IPS DF 4.7 (cell line): Measurements from ENCODE around the gene ESRRA.

ENCODE experiments used
- DNase-seq: peaks from one replicate; pipeline ENCODE4 v3.0.0-alpha.2; 2013; ENCODE audit warnings: low spot score; ENCODE audit errors: extremely low read depth

ESRRA gene

DNA sequence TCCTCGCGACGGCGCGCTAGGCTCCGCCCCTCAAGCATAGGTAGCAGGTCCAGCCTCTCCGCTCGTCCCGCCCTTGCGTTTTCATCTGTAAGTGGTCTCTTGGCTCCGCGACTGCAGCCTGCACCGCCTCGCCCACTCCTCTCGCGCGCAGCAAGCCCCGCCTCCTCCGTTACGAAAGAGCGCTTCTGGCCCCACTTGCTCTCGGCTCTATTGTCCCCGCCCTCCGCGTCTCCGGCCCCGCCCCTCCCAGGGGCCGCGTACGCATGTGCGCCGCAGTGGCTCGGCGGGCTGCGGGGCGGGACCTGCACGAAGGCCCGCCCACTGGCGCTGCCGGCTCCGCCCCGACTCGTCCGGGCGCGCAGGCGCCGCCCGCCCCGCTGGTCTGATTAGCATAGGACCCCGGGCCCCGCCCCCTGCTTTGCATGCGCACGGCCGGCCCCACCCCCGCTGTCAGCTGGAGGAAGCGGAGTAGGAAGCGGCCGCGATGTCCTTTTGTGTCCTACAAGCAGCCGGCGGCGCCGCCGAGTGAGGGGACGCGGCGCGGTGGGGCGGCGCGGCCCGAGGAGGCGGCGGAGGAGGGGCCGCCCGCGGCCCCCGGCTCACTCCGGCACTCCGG, at the start of gene ESRRA:
ESRRA (plus strand) TSS at position 450 of the 616 bp plus-strand sequence. CDS start 1,656 bp downstream, outside the sequence.
- DNase-seq = no peak

DNA sequence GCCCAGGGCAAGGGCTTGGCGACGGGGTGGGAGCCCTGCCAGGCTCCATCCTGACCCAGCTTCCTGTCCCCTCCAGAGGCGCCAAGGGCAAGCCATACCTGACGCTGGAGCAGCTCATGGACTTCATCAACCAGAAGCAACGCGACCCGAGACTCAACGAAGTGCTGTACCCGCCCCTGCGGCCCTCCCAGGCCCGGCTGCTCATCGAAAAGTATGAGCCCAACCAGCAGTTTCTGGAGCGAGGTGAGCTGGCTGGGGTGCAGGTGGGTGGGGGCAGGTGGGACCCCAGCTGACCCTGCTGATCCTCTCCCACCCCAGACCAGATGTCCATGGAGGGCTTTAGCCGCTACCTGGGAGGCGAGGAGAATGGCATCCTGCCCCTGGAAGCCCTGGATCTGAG, 49.0 kb upstream of the ESRRA start:
- DNase-seq = no peak

DNA sequence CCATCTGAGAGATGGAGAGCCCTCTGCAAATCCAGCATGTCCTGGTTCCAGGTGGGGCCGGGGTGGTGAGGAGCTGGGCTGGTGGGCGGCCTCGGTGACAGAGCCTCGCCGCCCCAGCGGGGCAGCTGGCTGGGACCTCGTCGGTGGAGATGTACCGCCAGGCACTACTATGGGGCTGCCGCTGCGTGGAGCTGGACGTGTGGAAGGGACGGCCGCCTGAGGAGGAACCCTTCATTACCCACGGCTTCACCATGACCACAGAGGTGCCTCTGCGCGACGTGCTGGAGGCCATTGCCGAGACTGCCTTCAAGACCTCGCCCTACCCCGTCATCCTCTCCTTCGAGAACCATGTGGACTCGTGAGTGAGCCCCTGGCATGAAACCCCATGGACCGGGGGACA, 47.0 kb upstream of the ESRRA start:
- no peak for DNase-seq

DNA sequence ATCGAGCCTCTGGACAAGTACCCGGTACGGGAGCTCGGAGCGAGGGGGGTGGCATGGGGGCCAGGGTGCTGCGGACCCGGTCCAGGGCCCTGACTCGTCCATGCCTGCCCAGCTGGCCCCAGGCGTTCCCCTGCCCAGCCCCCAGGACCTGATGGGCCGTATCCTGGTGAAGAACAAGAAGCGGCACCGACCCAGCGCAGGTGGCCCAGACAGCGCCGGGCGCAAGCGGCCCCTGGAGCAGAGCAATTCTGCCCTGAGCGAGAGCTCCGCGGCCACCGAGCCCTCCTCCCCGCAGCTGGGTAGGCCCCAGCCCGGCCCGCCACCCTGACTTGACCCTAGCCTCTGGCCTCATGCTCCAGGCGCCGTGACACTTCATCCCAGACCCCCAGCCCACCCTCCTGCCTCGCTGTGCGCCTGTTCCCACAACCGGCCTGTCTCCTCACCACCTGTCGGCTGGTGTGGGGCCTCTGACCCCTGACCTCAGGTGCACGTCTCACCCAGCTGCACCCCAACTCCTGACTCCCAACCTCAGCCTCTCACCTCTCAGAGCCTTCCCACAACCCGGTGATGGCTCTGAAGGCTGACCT, 46.3 kb upstream of the ESRRA start:
- no peak for DNase-seq

DNA sequence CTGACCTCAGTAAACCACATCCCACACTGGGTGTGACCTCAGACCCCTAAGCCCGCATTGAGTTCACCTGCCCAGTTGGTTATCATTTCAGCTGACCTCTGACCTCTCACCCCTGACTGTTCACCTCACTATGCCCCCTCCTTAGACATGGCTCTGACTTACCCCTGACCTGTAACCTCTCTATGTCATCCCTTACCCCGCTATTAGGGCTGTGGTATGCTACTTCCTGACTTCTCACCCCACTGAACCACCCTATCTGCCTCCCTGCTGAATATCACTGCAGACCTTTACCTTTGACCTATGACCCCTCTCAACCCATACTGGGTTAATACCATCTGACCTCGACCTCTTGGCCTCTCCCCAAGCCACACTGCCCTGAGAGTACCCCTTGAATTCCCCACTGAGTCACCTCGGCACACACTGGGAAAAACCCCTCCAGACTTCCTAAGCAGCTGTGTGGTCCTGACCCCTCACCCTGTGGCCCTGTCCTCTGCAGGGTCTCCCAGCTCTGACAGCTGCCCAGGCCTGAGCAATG, 45.7 kb upstream of the ESRRA start:
- no peak for DNase-seq

DNA sequence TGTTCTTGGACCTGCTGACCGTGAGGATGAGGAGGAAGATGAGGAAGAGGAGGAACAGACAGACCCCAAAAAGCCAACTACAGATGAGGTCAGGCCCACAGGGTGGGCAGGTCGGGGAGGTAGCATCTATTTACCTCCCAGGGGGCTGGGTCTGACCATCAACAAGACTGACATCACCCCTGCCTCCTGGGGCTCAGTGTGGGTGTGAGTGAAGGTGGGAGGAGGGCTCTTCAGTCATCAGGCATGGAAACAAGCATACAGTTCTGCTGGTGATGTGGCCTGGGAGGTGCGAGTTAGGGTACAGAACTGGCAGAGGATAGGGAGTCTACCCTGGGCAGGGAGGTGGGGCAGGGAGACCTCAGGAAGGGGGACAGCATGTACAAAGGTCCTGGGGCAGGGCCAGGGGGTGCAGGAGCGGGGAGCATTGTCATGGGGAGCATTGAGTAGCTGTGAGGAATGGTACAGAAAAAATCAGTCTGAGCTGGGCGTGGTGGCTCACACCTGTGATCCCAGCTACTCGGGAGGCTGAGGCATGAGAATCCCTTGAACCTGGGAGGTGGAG, 45.1 kb upstream of the ESRRA start:
- no peak for DNase-seq

DNA sequence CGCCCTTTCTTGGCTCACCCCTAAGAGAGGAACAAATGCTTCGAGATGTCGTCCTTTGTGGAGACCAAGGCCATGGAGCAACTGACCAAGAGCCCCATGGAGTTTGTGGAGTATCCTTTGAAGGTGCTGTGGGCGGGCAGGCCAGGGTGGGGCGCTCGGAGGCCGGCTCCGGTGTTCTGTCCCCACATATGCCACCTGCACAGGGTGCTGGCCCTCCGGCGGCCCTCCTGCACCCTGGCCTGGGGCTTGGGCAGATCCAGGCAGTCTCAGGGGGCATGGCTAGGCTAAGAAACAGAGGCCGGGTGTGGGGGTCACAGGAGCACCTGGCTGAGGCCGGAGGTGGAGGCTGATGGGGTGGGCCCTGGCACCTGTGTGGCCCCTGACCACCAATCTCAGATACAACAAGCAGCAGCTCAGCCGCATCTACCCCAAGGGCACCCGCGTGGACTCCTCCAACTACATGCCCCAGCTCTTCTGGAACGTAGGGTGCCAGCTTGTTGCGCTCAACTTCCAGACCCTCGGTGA, 43.7 kb upstream of the ESRRA start:
- no peak for DNase-seq

DNA sequence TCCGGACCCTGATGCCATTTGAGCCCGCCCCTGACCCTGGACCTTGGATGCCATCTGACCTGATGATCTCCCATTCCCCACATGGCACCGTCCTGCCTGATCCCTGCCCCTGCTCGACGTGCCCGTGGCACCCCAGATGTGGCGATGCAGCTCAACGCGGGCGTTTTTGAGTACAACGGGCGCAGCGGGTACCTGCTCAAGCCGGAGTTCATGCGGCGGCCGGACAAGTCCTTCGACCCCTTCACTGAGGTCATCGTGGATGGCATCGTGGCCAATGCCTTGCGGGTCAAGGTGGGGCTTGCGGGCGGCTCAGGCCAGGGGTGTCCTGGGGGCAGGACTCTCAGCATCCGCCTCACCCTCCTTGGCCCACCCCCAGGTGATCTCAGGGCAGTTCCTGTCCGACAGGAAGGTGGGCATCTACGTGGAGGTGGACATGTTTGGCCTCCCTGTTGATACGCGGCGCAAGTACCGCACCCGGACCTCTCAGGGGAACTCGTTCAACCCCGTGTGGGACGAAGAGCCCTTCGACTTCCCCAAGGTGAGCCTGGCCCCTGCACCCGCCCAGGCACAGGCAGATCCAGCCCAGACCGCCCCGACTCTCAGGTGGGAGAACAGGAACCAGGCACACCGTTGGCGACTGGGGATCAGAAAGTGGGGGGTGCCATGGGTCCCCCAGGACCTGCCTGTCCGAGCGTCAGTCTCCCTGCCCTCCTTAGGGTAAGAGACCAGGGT, 42.9 kb upstream of the ESRRA start:
- no peak for DNase-seq

DNA sequence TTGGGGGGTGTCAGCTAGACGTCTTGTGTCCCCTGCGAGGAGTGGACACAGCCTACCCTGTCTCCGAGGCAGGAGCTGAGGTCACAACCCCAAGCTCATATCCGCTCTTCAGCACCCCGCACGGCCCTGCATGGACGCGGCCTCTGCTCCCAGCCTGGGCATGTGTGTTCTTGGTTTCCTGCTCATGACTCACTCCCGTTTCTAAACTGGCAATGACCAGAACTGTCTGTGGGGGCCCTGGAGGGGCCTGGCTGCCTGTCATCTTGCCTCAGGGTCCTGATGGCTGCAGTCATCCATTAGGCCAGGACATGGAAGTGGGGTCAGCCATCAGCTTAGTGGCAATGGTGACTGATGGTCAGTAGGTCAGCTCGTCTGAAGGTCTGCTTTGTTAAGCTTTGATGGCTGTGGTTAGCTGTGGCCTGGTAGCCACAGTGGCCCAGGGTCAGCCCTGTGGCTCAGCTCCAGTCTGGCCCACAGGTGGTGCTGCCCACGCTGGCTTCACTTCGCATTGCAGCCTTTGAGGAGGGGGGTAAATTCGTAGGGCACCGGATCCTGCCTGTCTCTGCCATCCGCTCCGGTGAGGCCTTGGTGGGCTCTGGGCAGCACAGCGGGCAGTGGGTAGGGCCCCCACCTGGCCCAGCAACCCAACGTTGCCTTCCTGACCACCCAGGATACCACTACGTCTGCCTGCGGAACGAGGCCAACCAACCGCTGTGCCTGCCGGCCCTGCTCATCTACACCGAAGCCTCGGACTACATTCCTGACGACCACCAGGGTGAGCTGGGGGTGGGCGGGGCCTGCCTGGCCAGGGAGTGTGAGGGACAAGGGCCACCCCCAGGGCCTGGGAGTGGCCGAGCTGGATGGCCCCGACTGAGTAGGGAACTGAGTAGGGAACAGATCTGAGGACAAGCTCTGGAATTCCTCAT, 42.0 kb upstream of the ESRRA start:
- DNase-seq = no peak

DNA sequence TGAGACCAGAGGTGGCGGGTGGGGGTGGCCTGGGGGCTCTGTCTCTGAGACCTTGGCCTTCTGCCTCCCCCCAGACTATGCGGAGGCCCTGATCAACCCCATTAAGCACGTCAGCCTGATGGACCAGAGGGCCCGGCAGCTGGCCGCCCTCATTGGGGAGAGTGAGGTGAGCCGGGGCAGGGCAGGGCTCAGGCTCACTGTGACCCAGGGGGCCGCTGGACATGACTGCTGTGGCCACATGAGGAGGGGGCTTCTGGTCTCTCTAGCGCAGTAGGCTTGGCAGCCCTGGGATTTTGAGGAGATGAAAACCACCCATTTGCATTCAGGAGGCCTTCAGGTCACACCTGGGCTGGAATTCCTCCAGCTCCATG, 41.4 kb upstream of the ESRRA start:
- DNase-seq = no peak

DNA sequence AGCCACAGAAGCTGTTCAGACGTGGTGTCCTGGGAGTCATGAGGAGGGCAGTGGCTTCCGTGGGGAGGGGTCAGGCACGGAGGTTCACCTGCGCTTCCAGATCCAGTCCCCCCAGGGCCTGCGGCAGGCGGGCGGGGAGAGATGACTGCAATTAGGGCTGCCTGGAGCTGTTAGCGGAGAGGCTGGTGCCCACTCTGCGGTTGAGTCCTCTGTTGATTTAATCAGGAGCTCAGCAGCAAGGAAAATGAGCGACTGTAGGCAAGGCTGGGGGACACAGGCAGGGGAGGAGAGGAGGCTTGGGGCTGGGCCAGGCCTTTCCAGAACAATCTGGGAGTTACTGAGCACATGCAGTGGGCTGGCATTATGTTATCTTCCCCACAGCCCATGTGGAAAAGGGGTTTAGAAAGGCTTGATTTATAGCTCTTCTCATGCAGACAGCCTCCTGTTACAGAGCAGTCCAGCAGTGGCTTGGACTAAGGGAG, 40.9 kb upstream of the ESRRA start:
- no peak for DNase-seq

DNA sequence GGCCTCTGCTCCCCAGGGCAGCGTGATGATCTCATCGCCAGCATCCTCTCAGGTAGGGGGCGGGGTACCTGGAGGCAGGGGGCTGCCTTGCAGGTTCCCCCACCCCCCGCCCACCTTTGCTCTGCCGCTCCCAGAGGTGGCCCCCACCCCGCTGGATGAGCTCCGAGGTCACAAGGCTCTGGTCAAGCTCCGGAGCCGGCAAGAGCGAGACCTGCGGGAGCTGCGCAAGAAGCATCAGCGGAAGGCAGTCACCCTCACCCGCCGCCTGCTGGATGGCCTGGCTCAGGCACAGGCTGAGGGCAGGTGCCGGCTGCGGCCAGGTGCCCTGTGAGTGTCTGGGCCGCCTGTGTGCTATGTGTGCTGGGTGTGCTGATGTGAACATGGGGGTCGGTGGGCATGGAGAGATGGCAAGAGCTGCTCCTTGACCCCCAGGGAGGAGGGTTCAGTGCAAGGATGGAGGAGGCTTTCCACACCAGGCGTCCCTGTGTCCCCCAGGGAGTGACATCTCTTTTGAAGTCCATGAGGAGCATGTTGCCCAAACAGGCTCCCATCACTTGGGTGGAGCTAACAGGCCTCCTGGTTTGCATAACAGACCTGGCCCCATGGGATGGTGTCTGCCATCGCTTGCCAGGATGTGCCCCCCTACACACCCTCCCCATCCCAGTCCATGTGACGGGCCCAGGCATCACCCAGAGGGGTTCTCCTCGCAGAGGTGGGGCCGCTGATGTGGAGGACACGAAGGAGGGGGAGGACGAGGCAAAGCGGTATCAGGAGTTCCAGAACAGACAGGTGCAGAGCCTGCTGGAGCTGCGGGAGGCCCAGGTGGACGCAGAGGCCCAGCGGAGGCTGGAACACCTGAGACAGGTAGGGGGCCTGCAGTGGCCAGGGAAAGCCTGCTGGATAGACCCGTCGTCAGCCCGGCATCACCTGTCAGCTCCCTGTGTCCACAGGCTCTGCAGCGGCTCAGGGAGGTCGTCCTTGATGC, 39.9 kb upstream of the ESRRA start:
- no peak for DNase-seq

DNA sequence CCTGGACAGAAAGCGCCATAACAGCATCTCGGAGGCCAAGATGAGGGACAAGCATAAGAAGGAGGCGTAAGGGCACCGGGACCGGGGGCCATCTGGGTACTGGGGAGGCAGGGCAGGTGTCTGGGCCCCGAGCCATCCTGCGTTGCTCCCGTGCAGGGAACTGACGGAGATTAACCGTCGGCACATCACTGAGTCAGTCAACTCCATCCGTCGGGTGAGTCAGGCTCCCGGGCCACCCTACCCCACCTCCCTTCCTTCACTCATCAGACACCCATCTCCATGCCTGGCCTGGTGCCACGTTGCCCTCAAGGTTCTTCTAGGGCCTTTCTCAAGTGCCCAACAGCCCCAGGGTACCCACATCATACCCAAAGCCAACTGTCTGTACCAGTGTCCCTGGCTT, 39.0 kb upstream of the ESRRA start:
- DNase-seq = no peak

DNA sequence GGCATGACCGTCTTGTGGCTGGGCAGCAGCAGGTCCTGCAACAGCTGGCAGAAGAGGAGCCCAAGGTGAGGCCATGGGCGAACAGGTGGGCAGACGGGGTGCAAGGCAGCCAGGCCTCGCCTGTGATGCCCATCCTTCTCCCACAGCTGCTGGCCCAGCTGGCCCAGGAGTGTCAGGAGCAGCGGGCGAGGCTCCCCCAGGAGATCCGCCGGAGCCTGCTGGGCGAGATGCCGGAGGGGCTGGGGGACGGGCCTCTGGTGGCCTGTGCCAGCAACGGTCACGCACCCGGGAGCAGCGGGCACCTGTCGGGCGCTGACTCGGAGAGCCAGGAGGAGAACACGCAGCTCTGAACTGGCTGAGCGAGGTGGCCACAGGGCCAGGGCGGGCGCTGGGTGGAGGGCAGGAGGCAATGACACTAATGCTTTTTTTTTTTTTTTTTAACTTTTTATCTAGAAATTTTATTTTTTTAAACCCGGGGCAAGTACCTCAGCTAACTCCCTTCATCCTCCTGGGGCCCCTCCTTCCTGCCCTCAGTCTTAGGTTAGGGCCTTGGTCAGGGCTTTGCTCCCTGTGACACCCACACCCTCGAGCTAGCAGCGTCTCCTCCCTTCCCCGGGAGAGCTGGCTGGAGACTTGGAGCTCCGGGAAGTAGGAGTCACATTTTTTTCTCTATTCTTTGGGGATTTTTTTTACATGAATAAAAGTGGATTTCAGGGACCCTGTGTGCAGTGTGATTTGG, 37.9 kb upstream of the ESRRA start:
- DNase-seq = no peak

DNA sequence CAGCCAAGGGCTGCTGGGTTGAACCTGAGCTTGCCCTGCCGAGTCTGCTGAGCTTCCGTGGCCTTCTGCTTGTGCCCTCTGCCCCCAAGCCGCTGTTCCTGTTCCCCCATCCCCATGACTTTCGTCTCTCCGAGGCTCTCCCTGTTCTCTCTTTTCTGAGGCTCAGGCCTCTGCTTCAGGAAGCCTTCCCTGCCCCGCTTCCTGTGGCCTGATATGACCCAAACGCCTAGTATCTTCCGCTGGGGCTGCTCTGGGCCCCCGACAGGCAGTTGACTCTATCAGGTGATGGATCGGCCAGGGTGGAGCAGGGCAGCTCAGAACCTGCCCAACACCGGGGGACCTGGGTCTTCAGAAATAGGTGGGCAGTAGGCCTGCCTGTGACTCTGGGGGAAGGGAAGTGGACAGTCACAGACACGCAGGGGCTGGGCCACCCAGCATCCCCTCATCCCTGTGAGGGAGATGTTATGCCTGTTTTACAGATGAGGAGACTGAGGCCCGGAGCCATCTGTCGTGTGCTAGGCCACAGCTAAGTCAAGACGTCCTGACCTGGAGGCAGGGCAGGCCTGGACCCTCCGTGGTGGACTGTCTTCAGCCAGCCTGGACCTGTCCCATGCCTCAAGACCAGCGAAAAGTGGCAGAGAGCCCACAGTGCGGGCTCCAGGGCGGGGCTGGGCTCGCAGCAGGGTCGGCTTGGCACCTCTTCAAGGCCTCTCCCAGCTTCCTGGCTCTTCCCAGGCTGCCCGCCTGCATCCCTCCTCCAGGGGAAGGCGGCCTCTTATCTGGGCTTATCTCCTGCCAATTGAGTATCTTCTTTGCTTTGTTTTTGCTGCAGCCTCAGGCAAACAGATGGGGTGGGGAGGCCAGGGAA, 37.1 kb upstream of the ESRRA start:
- no peak for DNase-seq

DNA sequence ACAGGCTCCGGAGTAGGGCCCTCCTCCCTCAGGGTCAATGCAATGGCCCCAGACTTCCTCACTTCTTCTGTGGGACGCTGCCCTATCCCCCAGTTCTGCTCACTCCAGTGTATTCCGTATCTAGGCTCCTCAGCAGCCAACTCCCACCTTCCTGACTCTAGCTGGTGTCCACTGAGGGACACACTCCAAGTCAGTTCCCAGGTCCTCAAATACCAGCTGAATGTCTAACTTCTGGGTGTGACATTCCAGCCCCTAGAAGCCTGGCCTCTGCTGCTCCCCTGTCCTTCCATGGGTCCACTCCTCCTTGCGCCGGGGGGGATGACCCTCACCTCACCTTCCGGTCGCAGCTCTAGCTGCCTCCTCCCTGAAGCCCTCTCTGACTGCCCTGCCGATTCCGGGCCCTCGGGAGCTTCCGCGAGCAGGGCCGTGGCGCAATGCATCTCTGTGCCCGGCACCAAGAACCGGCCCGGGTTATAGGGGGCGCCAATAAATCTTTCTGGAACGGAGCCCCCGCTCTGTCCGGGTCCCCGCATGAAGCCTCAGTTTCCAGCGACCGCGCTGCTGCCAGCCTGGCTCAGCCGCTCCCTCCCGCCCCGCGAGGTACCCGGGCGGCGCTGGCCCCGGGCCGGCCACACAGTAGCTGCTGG, 36.3 kb upstream of the ESRRA start:
- DNase-seq = no peak

DNA sequence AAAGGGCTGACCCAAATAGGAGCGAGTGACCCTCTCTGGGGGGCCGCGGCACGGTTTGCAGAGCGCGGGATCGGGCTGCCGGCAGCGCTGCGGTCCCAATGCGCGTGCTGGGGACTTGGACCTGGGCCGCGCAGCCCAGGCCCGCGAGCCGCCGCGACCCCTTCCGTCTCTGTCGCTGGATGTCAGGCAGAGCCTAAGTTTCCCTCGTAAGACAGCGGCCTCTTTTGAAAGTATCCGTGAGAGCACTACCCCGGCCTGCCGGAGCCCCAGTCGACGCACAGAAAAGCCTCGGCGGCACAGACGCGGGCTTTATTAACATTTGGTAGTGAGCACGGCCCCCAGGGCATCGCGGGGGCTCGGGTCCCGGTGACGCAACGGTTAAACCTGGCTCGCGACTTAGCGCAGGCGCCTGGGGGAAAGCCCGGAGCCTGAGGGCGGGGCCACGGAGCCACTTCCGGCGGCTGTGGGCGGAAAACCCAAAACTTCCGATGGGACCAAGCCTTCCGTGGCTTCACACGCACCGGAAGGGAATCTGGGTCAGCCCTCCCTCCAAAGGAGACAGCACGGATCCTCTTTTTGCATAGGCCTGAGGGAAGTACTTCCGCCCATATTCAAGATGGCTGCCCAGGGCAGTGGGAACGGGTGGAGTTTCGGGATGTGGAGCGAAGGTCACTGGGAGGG, 35.6 kb upstream of the ESRRA start:
- DNase-seq = peak; percentile 99
